ENCODE results near the gene ATXN7L1.

ATXN7L1 gene

GRCh38 chr7:105707381-105707780 lies 169.0 kb downstream of the ATXN7L1 start:
- Histone ChIP-seq H3K27ac (ENCODE audit: extremely low read depth, low read depth, low read length) (no peak overlapping the region), H3K9me3 (ENCODE audit: control insufficient read depth, insufficient read depth, low read depth, low read length) (no peaks in the 10 kb centered on the region), H3K4me3 (ENCODE audit: low read depth, low read length) (no peak overlapping the region), H3K4me1 (ENCODE audit: control insufficient read depth, insufficient read depth, low read length) (no peaks in the 10 kb centered on the region), H3K36me3 (ENCODE audit: control insufficient read depth in 2 of 2, insufficient read depth in 1 of 2, low read length in 2 of 2) (no peaks in the 10 kb centered on the region)
- POLR2A ChIA-PET, result no interaction called here
- TF ChIP-seq ZNF549 (tag by site-specific recombination; IDR thresholded peaks at IDR 0.05) (no peak), ZNF302 (tag by site-specific recombination; IDR thresholded peaks at IDR 0.05; ENCODE audit: low read depth) (no peak), ZNF530 (tag by site-specific recombination; IDR thresholded peaks at IDR 0.05; ENCODE audit: low read depth) (no peak), ZNF585B (tag by site-specific recombination; IDR thresholded peaks at IDR 0.05) (no peak), ZNF777 (tag by site-specific recombination; IDR thresholded peaks at IDR 0.05; ENCODE audit: borderline replicate concordance) (no peak), ZBTB7A (tag by site-specific recombination; IDR thresholded peaks at IDR 0.05; ENCODE audit: low read depth) (no peak), BCL6B (tag by site-specific recombination; IDR thresholded peaks at IDR 0.05) (no peak), ZNF133 (tag by site-specific recombination; IDR thresholded peaks at IDR 0.05) (no peak), ZNF184 (tag by site-specific recombination; IDR thresholded peaks at IDR 0.05) (no peak), YY1 (tag by site-specific recombination; IDR thresholded peaks at IDR 0.05) (no peak), YY2 (tag by site-specific recombination; IDR thresholded peaks at IDR 0.05) (no peak), ZNF398 (tag by site-specific recombination; IDR thresholded peaks at IDR 0.05) (no peak), SP2 (tag by site-specific recombination; IDR thresholded peaks at IDR 0.05) (no peak), FEZF1 (tag by site-specific recombination; IDR thresholded peaks at IDR 0.05) (no peak), ZNF561 (tag by site-specific recombination; IDR thresholded peaks at IDR 0.05; ENCODE audit: borderline replicate concordance) (no peak), ZNF146 (tag by site-specific recombination; IDR thresholded peaks at IDR 0.05) (no peak)
- CTCF ChIA-PET, result no interaction called here

GRCh38 chr7:105705427-105705826 lies 171.0 kb downstream of the ATXN7L1 start:
- Histone ChIP-seq H3K4me3 (ENCODE audit: low read depth, low read length) (no peak overlapping the region), H3K4me1 (ENCODE audit: control insufficient read depth, insufficient read depth, low read length) (no peaks in the 10 kb centered on the region), H3K36me3 (ENCODE audit: control insufficient read depth in 2 of 2, insufficient read depth in 1 of 2, low read length in 2 of 2) (no peaks in the 10 kb centered on the region), H3K9me3 (ENCODE audit: control insufficient read depth, insufficient read depth, low read depth, low read length) (no peaks in the 10 kb centered on the region), H3K27ac (ENCODE audit: extremely low read depth, low read depth, low read length) (no peak overlapping the region)
- CTCF ChIA-PET, result no interaction called here
- POLR2A ChIA-PET, result no interaction called here
- TF ChIP-seq ZNF518A (tag by site-specific recombination; conservative IDR thresholded peaks at IDR 0.05; ENCODE audit: low read depth) (no peak), PATZ1 (tag by site-specific recombination; IDR thresholded peaks at IDR 0.05) (no peak), PRDM10 (tag by site-specific recombination; IDR thresholded peaks at IDR 0.05) (no peak), ATF2 (tag by site-specific recombination; IDR thresholded peaks at IDR 0.05; ENCODE audit: low read depth) (no peak), ZNF223 (tag by site-specific recombination; IDR thresholded peaks at IDR 0.05) (no peak)

All from HEK293 (cell line).